AG04449 (cell line): ENCODE results near the gene SYTL5.

ENCODE experiments used
- CTCF ChIA-PET: fragments of 350-600 bp; formaldehyde crosslinking; extraction: SDS; loops from one replicate; lab custom pipeline; 2021; ENCODE audit warnings: antibody characterized with exemption; lab: Yijun Ruan, JAX
- POLR2A ChIA-PET: fragments of 400-600, 350-600 bp; formaldehyde crosslinking; extraction: SDS; loops from one replicate; lab custom pipeline; 2020; ENCODE audit warnings: antibody characterized with exemption, inconsistent platforms; lab: Yijun Ruan, JAX
- DNase-seq: peaks from one replicate; pipeline ENCODE4 v3.0.0-alpha.2; 2010; ENCODE audit warnings: low read depth, low spot score
- H3K4me3 ChIP-seq: 2 replicates; pipeline ENCODE4 v1.5.1; 2011; ENCODE audit warnings: low read depth, mild to moderate bottlenecking, control low read depth, low read length
- CTCF ChIP-seq: IDR thresholded peaks from one replicate; pipeline ENCODE4 v1.5.1; 2011; ENCODE audit warnings: mild to moderate bottlenecking, moderate library complexity, low read length, control low read depth, inconsistent platforms; ENCODE audit not compliant: insufficient read depth; ENCODE audit errors: missing control alignments

SYTL5 gene

GRCh38 chrX:38103857-38104812, 97.8 kb downstream of the SYTL5 start:
- CTCF ChIA-PET, result no interaction called here
- no peak for TF ChIP-seq CTCF
- no peak overlapping the region for H3K4me3 ChIP-seq
- POLR2A ChIA-PET, result no interaction called here
- DNase-seq, result no peak

GRCh38 chrX:38105216-38105725, 98.9 kb downstream of the SYTL5 start:
- CTCF ChIA-PET, result no interaction called here
- TF ChIP-seq CTCF, result no peak
- no peak overlapping the region for H3K4me3 ChIP-seq
- DNase-seq, result no peak
- POLR2A ChIA-PET, result no interaction called here

- POLR2A ChIA-PET, result no interaction called here
- TF ChIP-seq CTCF, result no peak
- no peak overlapping the region for H3K4me3 ChIP-seq
- CTCF ChIA-PET, result no interaction called here
- no peak for DNase-seq
Measured at GRCh38 chrX:38106991-38107655, 100.8 kb downstream of the SYTL5 start.

GRCh38 chrX:38108364-38108763, 102.0 kb downstream of the SYTL5 start:
- no peak for DNase-seq
- POLR2A ChIA-PET, result no interaction called here
- TF ChIP-seq CTCF, result no peak

GRCh38 chrX:38109042-38109898, 102.9 kb downstream of the SYTL5 start:
- ChIA-PET CTCF (no interaction called here), POLR2A (no interaction called here)
- no peak for TF ChIP-seq CTCF
- no peak for DNase-seq
- H3K4me3 ChIP-seq, result no peak overlapping the region

More at GRCh38 chrX:38108364-38108763, 102.0 kb downstream of the SYTL5 start:
- no peak overlapping the region for H3K4me3 ChIP-seq
- CTCF ChIA-PET, result no interaction called here
